Mesodermal cell (in vitro differentiated cells): ENCODE results near the gene FAM83B. TPM values are rescaled to one million over a fixed set of nuclear protein-coding genes. Genes with fewer than 3 reads are reported as not detected.
"Not testable (repeated sequence)": the region's sequence is repeated elsewhere in the genome, so short reads cannot be mapped to it uniquely, and the experiment has no call there.

ENCODE experiments used
- H3K27ac ChIP-seq: 2 replicates; pipeline ENCODE4 v1.7.0; 2013; ENCODE audit warnings: mild to moderate bottlenecking, low read depth, low read length, moderate library complexity; ENCODE audit not compliant: severe bottlenecking
- H3K36me3 ChIP-seq: 2 replicates; pipeline ENCODE4 v1.7.1; 2013; ENCODE audit warnings: mild to moderate bottlenecking, low read length, moderate library complexity; ENCODE audit not compliant: control insufficient read depth, insufficient read depth
- H3K4me1 ChIP-seq: one replicate; pipeline ENCODE4 v1.7.1; 2013; ENCODE audit warnings: mild to moderate bottlenecking, low read length; ENCODE audit not compliant: insufficient read depth, control insufficient read depth, poor library complexity, severe bottlenecking
- H3K4me3 ChIP-seq: 2 replicates; pipeline ENCODE4 v1.7.0; 2013; ENCODE audit warnings: low read length, control low read depth, mild to moderate bottlenecking; ENCODE audit not compliant: insufficient read depth, poor library complexity, severe bottlenecking; ENCODE audit errors: extremely low read depth
- H3K9me3 ChIP-seq: 2 replicates; pipeline ENCODE4 v1.7.1; 2013; ENCODE audit warnings: mild to moderate bottlenecking, low read length, moderate library complexity; ENCODE audit not compliant: control insufficient read depth
- WGBS, 2 experiments: methylation state at CpG; one replicate each; pipeline ENCODE4 v1.1.5; 2013; ENCODE audit warnings: missing lambda C conversion rate in 2 of 2; ENCODE audit not compliant: insufficient coverage in 2 of 2; 5-methylcytosine and 5-hydroxymethylcytosine counted together
- polyA plus RNA-seq, 2 experiments: library from polyadenylated mRNA; stranded (reverse); fragments of 50-300 nt; gene quantifications; one replicate each; pipeline ENCODE4 v1.2.3, GENCODE V29; 2013

The FAM83B gene
- polyA plus RNA-seq (2013, experiment 1 of 2), result 1.4 TPM
- polyA plus RNA-seq (2013, experiment 2 of 2), result 2.4 TPM

- WGBS, 2 experiments, result 1 to 2% methylated on average over 27 to 34 of the region's 50 CpGs
- Histone ChIP-seq H3K27ac (no peak within 1 kb of the TSS), H3K9me3 (no peaks in the 10 kb centered on the region), H3K4me3 (peak within 1 kb of the TSS; percentile 66), H3K36me3 (no peaks in the 10 kb centered on the region), H3K4me1 (no peaks in the 10 kb centered on the region)
Measured at GRCh38 chr6:54846243-54846856, at the start of gene FAM83B. Gene FAM83B (plus strand): TSS chr6:54846771. CDS start chr6:54870247, 23,476 bp downstream.

GRCh38 chr6:54796918-54797317, 49.7 kb upstream of the FAM83B start:
- H3K9me3 ChIP-seq, H3K4me1 ChIP-seq, H3K36me3 ChIP-seq, H3K4me3 ChIP-seq, H3K27ac ChIP-seq: not testable (repeated sequence)

GRCh38 chr6:54800050-54800600, 46.4 kb upstream of the FAM83B start:
- H3K4me1 ChIP-seq, result peaks cover 8% of the 10 kb centered on the region
- no peak overlapping the region for H3K27ac ChIP-seq
- H3K4me3 ChIP-seq, result no peak overlapping the region
- no peaks in the 10 kb centered on the region for H3K36me3 ChIP-seq
- no peaks in the 10 kb centered on the region for H3K9me3 ChIP-seq
- 80 to 100% methylated on average over 1 of the region's 4 CpGs for WGBS, 2 experiments

DNA sequence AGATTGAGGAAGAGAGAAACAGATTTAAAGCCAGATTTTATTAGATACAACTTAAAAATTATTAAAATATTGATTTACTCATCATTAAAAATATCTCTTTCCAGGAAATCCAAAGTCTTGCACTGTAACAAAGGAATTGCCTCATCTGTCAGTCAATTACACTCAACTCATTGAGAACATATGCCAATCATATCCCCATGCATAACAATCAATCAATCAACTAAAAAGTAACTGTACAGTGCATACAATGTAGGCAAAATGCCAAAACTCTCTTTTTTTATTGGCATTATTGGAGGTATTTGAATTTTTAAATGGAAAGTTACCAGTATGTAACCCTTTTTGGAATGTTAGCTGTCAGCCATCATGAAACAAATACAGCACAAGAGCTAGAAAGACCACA, 45.3 kb upstream of the FAM83B start:
- Histone ChIP-seq H3K4me1 (peaks cover 17% of the 10 kb centered on the region), H3K4me3 (no peak overlapping the region), H3K27ac (peak overlapping the region; percentile 3), H3K9me3 (no peaks in the 10 kb centered on the region), H3K36me3 (no peaks in the 10 kb centered on the region)

DNA sequence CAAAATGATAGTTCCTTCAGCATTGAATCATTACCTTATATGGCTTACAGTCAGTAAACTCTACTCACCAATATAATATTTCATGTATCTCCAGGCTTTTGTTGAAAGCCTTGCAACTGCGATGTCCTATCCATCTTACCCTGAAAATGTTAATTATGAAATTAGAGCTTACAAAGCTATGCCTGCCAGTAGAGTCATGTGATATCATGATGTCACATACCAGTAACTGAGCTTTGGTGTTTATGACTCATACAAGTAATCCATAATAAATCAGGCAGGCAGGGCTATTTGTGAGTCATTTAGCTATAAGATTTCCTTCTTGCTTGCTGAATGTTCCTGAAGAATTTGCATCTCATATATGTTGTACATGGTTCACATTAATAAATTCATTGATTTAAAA, 44.9 kb upstream of the FAM83B start:
- Histone ChIP-seq H3K4me3 (no peak overlapping the region), H3K27ac (peak overlapping the region; percentile 3), H3K9me3 (no peaks in the 10 kb centered on the region), H3K36me3 (no peaks in the 10 kb centered on the region), H3K4me1 (peaks cover 18% of the 10 kb centered on the region)
- no CpG with 5 or more reads among the region's 1 CpG for WGBS, 2 experiments

- Histone ChIP-seq H3K4me3 (no peak overlapping the region), H3K9me3 (no peaks in the 10 kb centered on the region), H3K36me3 (no peaks in the 10 kb centered on the region), H3K4me1 (peaks cover 18% of the 10 kb centered on the region), H3K27ac (peak overlapping the region; percentile 54)
- 100% methylated on average over 1 of the region's 5 CpGs; no CpG with 5 or more reads in 1 of the 2 experiments for WGBS, 2 experiments
Measured at GRCh38 chr6:54802775-54803634, 43.6 kb upstream of the FAM83B start.

DNA sequence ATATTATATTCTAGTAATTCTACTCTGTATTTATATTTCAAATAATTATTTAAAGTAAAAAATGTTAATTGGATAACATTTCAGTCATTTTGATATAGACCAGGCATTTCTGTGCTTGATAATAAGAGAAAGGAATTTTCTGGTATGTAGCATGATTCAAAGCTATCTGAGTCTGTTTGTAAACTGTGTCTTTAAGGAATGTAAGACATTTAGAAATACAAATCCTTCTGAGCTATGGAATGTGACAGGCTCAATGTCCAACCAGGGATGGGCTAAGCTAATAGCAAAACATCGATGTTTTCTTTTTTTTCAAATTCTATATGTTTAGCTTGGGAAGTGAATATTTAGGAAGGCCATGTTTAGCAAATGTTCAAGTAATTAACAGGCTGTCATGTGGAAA, 41.5 kb upstream of the FAM83B start:
- H3K36me3 ChIP-seq, result no peaks in the 10 kb centered on the region
- H3K4me1 ChIP-seq, result peaks cover 18% of the 10 kb centered on the region
- 100% methylated on average over 1 of the region's 1 CpG; no CpG with 5 or more reads in 1 of the 2 experiments for WGBS, 2 experiments
- H3K4me3 ChIP-seq, result no peak overlapping the region
- H3K27ac ChIP-seq, result no peak overlapping the region
- H3K9me3 ChIP-seq, result no peaks in the 10 kb centered on the region

DNA sequence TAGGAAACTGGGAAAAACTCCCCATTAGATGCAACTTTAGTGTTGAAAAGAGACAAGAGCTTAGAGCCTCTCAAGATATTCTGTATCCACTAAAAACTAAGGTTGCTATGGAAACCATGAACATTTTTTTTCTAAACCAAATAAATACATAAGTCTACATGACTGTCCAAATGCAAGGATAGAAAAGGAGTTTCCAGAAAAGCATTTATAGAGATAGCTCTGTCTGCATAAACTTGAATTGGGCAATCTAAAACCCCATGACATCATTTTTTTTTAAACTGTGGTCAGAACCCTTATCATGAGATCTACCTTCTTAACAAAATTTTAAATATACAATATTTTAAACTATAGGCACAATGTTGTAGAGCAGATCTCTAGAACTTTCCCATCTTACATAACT, 36.4 kb upstream of the FAM83B start:
- Histone ChIP-seq H3K9me3 (no peaks in the 10 kb centered on the region), H3K4me1 (peaks cover 9% of the 10 kb centered on the region), H3K36me3 (no peaks in the 10 kb centered on the region), H3K27ac (no peak overlapping the region), H3K4me3 (no peak overlapping the region)

- H3K36me3 ChIP-seq, result no peaks in the 10 kb centered on the region
- WGBS, 2 experiments, result 94 to 100% methylated on average over 1 to 3 of the region's 3 CpGs
- no peak overlapping the region for H3K4me3 ChIP-seq
- H3K9me3 ChIP-seq, result no peaks in the 10 kb centered on the region
- no peaks in the 10 kb centered on the region for H3K4me1 ChIP-seq
- H3K27ac ChIP-seq, result no peak overlapping the region
Measured at GRCh38 chr6:54813892-54814291, 32.7 kb upstream of the FAM83B start.

DNA sequence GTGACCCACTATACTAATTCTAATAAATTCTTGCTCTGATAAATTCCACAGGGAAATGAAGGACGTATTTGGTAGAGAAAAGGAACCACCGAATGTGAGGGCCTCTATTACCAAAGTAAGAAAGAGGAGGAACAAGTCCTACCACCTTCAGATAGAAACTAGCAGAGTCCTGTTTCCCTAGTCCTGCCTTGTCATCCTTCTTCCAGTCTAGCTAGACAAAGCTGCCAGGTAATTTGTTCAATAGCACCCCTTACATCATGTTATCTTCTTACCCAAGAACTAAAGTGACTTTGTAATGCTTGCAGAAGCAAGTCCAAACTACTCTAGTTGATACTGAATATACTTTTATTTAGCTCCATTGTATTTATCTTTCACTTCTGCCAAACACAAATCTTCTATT, 29.3 kb upstream of the FAM83B start:
- H3K4me3 ChIP-seq, result no peak overlapping the region
- no peaks in the 10 kb centered on the region for H3K9me3 ChIP-seq
- no peaks in the 10 kb centered on the region for H3K4me1 ChIP-seq
- H3K27ac ChIP-seq, result no peak overlapping the region
- WGBS, 2 experiments, result 80 to 100% methylated on average over 1 of the region's 2 CpGs
- no peaks in the 10 kb centered on the region for H3K36me3 ChIP-seq

- Histone ChIP-seq H3K27ac (no peak overlapping the region), H3K4me3 (no peak overlapping the region), H3K36me3 (no peaks in the 10 kb centered on the region), H3K4me1 (no peaks in the 10 kb centered on the region), H3K9me3 (no peaks in the 10 kb centered on the region)
- 100% methylated on average over 1 of the region's 2 CpGs for WGBS, 2 experiments
Measured at GRCh38 chr6:54817834-54818233, 28.7 kb upstream of the FAM83B start.
